ENCODE results near the gene MME. TPM values are rescaled to one million over a fixed set of nuclear protein-coding genes. Genes with fewer than 3 reads are reported as not detected.

Gene MME
- total RNA-seq, 1 donor from 2014 or later, result 18.4 TPM

- Histone ChIP-seq H3K4me1 (no peaks in the 10 kb centered on the region), H3K9me3 (no peaks in the 10 kb centered on the region), H3K4me3 (no peak overlapping the region), H3K27me3 (no peaks in the 10 kb centered on the region), H3K36me3 (no peaks in the 10 kb centered on the region), H3K27ac (no peak overlapping the region)
- intact Hi-C loops (cut with DNase I), result no loop called here
- no peak for DNase-seq (ENCODE audit: extremely low spot score in 2 of 2)
- TF ChIP-seq, protein P1, sequence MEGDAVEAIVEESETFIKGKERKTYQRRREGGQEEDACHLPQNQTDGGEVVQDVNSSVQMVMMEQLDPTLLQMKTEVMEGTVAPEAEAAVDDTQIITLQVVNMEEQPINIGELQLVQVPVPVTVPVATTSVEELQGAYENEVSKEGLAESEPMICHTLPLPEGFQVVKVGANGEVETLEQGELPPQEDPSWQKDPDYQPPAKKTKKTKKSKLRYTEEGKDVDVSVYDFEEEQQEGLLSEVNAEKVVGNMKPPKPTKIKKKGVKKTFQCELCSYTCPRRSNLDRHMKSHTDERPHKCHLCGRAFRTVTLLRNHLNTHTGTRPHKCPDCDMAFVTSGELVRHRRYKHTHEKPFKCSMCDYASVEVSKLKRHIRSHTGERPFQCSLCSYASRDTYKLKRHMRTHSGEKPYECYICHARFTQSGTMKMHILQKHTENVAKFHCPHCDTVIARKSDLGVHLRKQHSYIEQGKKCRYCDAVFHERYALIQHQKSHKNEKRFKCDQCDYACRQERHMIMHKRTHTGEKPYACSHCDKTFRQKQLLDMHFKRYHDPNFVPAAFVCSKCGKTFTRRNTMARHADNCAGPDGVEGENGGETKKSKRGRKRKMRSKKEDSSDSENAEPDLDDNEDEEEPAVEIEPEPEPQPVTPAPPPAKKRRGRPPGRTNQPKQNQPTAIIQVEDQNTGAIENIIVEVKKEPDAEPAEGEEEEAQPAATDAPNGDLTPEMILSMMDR (IDR thresholded peaks at IDR 0.05), result no peak
- no peak for TF ChIP-seq POLR2AphosphoS5 (IDR thresholded peaks at IDR 0.05; ENCODE audit: insufficient read depth in 1 of 2, low read depth in 1 of 2)
- TF ChIP-seq POLR2A (IDR thresholded peaks at IDR 0.05), result no peak
Measured at GRCh38 chr3:155037508-155038202, 42.5 kb upstream of the MME start.

DNA sequence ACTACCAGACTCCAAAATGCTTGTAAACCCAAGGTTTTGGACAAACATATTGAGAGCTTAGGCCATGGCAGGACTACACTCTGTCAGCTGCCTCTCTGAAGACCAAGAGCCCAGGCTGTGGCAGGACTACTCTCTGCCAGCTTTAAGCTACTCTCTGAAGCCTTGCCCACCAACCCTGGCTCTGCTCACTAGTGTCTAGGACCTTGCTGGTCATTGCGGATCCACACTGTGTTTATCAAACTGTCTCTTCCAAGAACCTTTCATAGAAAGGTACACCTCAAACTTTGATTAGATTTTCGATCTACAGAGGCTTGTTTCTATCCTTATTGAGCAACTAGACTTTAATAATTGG is 41.9 kb upstream of the MME start:
- intact Hi-C loops (cut with DNase I), result no loop called here
- Histone ChIP-seq H3K9me3 (no peaks in the 10 kb centered on the region), H3K4me1 (no peaks in the 10 kb centered on the region), H3K27ac (no peak overlapping the region), H3K27me3 (no peaks in the 10 kb centered on the region), H3K36me3 (no peaks in the 10 kb centered on the region), H3K4me3 (no peak overlapping the region)
- DNase-seq (ENCODE audit: extremely low spot score in 2 of 2), result no peak
- no peak for TF ChIP-seq POLR2A (IDR thresholded peaks at IDR 0.05)
- TF ChIP-seq POLR2AphosphoS5 (IDR thresholded peaks at IDR 0.05; ENCODE audit: insufficient read depth in 1 of 2, low read depth in 1 of 2), result no peak
- TF ChIP-seq, protein P1 (IDR thresholded peaks at IDR 0.05), result no peak

GRCh38 chr3:155046935-155047334 is 33.2 kb upstream of the MME start:
- no peaks in the 10 kb centered on the region for H3K27me3 ChIP-seq
- intact Hi-C loops (cut with DNase I), result no loop called here
- no peak for DNase-seq (ENCODE audit: extremely low spot score in 2 of 2)
- no peaks in the 10 kb centered on the region for H3K9me3 ChIP-seq
- no peaks in the 10 kb centered on the region for H3K4me1 ChIP-seq
- no peak overlapping the region for H3K4me3 ChIP-seq
- TF ChIP-seq POLR2A (IDR thresholded peaks at IDR 0.05), result no peak
- TF ChIP-seq, protein P1 (IDR thresholded peaks at IDR 0.05), result no peak
- no peak for TF ChIP-seq POLR2AphosphoS5 (IDR thresholded peaks at IDR 0.05; ENCODE audit: insufficient read depth in 1 of 2, low read depth in 1 of 2)
- no peaks in the 10 kb centered on the region for H3K36me3 ChIP-seq
- H3K27ac ChIP-seq, result no peak overlapping the region

DNA sequence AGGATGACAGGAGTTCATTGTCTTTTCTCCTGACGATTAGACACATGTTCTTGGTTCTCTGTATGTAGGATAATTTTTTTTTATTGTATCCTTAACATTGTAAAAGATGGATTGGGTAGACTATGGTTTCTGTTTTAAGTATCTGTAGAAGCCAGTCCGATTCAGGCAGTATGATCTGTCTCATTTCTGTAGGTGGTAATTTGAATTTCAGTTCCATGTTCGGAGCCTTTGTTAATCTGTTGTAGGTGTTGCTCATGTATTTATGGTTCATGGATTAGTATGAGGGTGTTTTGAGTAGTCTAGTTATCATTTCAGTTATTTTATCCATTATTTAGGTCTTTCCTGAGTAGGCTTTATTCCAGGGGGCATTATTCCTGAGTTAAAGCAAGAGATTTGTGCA is 32.4 kb upstream of the MME start:
- Histone ChIP-seq H3K4me1 (no peaks in the 10 kb centered on the region), H3K36me3 (no peaks in the 10 kb centered on the region), H3K27ac (no peak overlapping the region), H3K4me3 (no peak overlapping the region), H3K9me3 (no peaks in the 10 kb centered on the region), H3K27me3 (no peaks in the 10 kb centered on the region)
- TF ChIP-seq POLR2A (IDR thresholded peaks at IDR 0.05) (no peak), POLR2AphosphoS5 (IDR thresholded peaks at IDR 0.05; ENCODE audit: insufficient read depth in 1 of 2, low read depth in 1 of 2) (no peak)
- TF ChIP-seq, protein P1 (IDR thresholded peaks at IDR 0.05), result no peak
- intact Hi-C loops (cut with DNase I), result no loop called here
- no peak for DNase-seq (ENCODE audit: extremely low spot score in 2 of 2)

DNA sequence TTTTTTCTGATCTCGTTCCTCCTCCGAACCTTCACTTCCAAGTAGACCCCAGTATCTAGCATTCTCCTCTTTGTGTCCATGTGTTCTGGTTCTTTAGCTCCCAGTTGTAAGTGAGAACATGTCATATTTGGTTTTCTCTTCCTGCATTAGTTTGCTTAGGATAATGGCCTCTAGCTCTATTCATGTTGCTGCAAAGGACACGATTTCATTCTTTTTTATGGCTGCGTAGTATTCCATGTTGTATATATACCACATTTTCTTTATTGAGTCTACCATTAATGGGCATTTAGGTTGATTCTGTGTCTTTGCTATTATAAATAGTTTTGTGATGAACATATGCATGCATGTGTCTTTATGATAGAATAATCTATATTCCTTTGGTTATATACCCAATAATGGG is 30.2 kb upstream of the MME start:
- intact Hi-C loops (cut with DNase I), result no loop called here

More for the DNA sequence above, 30.2 kb upstream of the MME start:
- H3K27me3 ChIP-seq, result no peaks in the 10 kb centered on the region
- no peak overlapping the region for H3K4me3 ChIP-seq
- TF ChIP-seq, protein P1 (IDR thresholded peaks at IDR 0.05), result no peak
- TF ChIP-seq POLR2A (IDR thresholded peaks at IDR 0.05) (no peak), POLR2AphosphoS5 (IDR thresholded peaks at IDR 0.05; ENCODE audit: insufficient read depth in 1 of 2, low read depth in 1 of 2) (no peak)
- no peaks in the 10 kb centered on the region for H3K4me1 ChIP-seq
- no peak for DNase-seq (ENCODE audit: extremely low spot score in 2 of 2)
- H3K36me3 ChIP-seq, result no peaks in the 10 kb centered on the region
- no peak overlapping the region for H3K27ac ChIP-seq
- no peaks in the 10 kb centered on the region for H3K9me3 ChIP-seq

All from vagina (tissue), 2 donors.